ENCODE data around the gene RHCG.
"Not testable (repeated sequence)": the region's sequence is repeated elsewhere in the genome, so short reads cannot be mapped to it uniquely, and the experiment has no call there.

The RHCG gene

GRCh38 chr15:89475661-89476060 is 20.7 kb downstream of the RHCG start:
- peaks cover 75% of the 10 kb centered on the region for H3K27me3 ChIP-seq (ENCODE audit: control insufficient read depth, insufficient read depth, low read length)
- H3K9me3 ChIP-seq (ENCODE audit: control insufficient read depth, insufficient read depth, low read depth, low read length): no peaks in the 10 kb centered on the region
- H3K36me3 ChIP-seq (ENCODE audit: control insufficient read depth, insufficient read depth, low read length): no peaks in the 10 kb centered on the region
- H3K27ac ChIP-seq (ENCODE audit: low read depth, low read length): no peak overlapping the region
- H3K4me3 ChIP-seq (ENCODE audit: low read depth, low read length): no peak overlapping the region
- H3K4me1 ChIP-seq (ENCODE audit: control insufficient read depth, insufficient read depth, low read length): peaks cover 5% of the 10 kb centered on the region
- H3K9ac ChIP-seq (ENCODE audit: low read length): no peak overlapping the region

DNA sequence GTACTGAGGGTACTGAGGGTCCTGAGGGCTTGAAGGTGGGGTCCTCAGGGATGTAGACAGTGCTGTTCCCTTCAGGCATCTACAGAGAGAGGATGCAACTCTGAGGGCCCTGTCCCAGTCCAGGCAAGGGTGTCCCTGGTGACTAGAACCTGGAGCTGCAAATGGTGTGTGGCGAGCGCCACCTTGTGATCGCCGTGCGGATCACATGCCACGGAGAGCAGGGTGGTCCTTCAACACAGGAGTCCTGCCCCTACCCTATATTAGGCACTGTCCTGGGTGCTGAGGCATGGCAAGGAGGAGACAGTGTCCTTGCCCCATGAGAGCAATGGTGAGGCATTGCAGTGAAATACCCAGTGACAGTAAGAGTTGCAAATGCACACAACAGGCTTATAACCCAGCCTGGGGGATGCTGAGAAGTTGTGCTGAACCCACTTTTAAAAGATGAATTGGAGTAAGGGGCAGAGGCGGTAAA is 23.6 kb downstream of the RHCG start:
- H3K27me3 ChIP-seq (ENCODE audit: control insufficient read depth, insufficient read depth, low read length): peaks cover 47% of the 10 kb centered on the region
- H3K4me1 ChIP-seq (ENCODE audit: control insufficient read depth, insufficient read depth, low read length): peaks cover 25% of the 10 kb centered on the region
- no peak overlapping the region for H3K4me3 ChIP-seq (ENCODE audit: low read depth, low read length)
- no peak overlapping the region for H3K9ac ChIP-seq (ENCODE audit: low read length)
- no peak overlapping the region for H3K27ac ChIP-seq (ENCODE audit: low read depth, low read length)
- no peaks in the 10 kb centered on the region for H3K9me3 ChIP-seq (ENCODE audit: control insufficient read depth, insufficient read depth, low read depth, low read length)
- no peaks in the 10 kb centered on the region for H3K36me3 ChIP-seq (ENCODE audit: control insufficient read depth, insufficient read depth, low read length)

DNA sequence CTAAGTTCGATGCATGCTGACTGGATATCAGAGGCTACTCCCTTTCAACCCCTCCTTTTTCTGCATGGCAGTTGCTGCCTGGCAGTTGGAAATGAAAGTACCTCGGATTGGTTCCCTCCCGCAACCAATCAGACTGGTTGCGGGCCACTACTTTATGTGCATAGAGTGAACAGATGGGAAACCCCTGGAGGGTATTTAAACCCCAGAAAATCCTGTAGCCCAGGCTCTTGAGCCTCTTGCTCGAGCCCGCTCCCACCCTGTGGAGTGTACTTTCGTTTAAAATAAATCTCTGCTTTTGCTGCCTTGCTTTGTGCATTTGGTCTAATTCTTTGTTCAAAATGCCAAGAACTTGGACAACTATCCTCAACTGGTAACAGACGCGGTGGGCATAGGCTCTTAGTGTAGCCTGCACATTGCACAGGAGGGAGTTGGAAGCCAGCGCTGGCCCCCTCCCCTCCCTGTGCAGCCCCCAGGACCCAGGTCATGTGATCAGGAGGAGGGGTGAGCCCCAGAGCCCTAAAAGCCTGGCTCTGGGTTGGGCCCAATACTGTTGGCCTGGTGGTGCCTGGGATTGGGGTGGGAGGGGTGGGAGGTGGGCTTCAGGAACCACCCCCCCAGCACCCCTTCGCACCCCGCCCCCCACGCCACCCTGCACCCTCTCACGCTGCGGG is 26.8 kb downstream of the RHCG start:
- Histone ChIP-seq H3K27ac (ENCODE audit: low read depth, low read length) (peak overlapping the region; percentile 60; the same call in 1 of the 2 replicates), H3K9me3 (ENCODE audit: control insufficient read depth, insufficient read depth, low read depth, low read length) (no peaks in the 10 kb centered on the region), H3K27me3 (ENCODE audit: control insufficient read depth, insufficient read depth, low read length) (peaks cover 17% of the 10 kb centered on the region; the same call in 1 of the 2 replicates), H3K4me3 (ENCODE audit: low read depth, low read length) (peak overlapping the region; percentile 23; the same call in 1 of the 2 replicates), H3K36me3 (ENCODE audit: control insufficient read depth, insufficient read depth, low read length) (no peaks in the 10 kb centered on the region), H3K9ac (ENCODE audit: low read length) (peak overlapping the region; percentile 13), H3K4me1 (ENCODE audit: control insufficient read depth, insufficient read depth, low read length) (peaks cover 25% of the 10 kb centered on the region)

DNA sequence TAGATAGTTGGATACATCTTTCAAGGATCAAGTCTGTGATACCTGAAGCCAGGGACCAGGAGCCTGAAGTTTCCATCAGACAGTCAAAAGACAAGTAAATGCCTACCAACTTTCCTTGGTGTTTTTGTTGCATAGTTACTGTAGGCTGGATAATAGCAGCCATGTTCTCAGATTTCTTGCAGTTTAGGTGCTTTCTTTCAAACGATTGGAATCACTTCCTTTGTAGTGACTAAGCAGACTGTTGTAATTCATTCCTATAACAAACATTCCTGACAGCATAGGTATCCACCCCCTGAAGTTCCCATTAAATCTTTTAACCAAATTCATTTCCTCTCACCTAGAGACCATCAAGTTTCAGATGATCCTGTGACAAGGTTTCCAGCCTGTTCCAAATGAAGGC is 27.6 kb downstream of the RHCG start:
- not testable (repeated sequence) for H3K27me3 ChIP-seq (ENCODE audit: control insufficient read depth, insufficient read depth, low read length); H3K36me3 ChIP-seq (ENCODE audit: control insufficient read depth, insufficient read depth, low read length); H3K9me3 ChIP-seq (ENCODE audit: control insufficient read depth, insufficient read depth, low read depth, low read length)
- H3K27ac ChIP-seq (ENCODE audit: low read depth, low read length): peak overlapping the region; percentile 60; the same call in 1 of the 2 replicates
- H3K4me1 ChIP-seq (ENCODE audit: control insufficient read depth, insufficient read depth, low read length): peaks cover 25% of the 10 kb centered on the region
- H3K9ac ChIP-seq (ENCODE audit: low read length): peak overlapping the region; percentile 13
- peak overlapping the region; percentile 23; the same call in 1 of the 2 replicates for H3K4me3 ChIP-seq (ENCODE audit: low read depth, low read length)

GRCh38 chr15:89463113-89463512 is 33.3 kb downstream of the RHCG start:
- no peak overlapping the region for H3K9ac ChIP-seq (ENCODE audit: low read length)
- peaks cover 11% of the 10 kb centered on the region for H3K4me1 ChIP-seq (ENCODE audit: control insufficient read depth, insufficient read depth, low read length)
- H3K4me3 ChIP-seq (ENCODE audit: low read depth, low read length): no peak overlapping the region

GRCh38 chr15:89462198-89462912 is 34.0 kb downstream of the RHCG start:
- Histone ChIP-seq H3K9me3 (ENCODE audit: control insufficient read depth, insufficient read depth, low read depth, low read length) (no peaks in the 10 kb centered on the region), H3K4me3 (ENCODE audit: low read depth, low read length) (no peak overlapping the region), H3K36me3 (ENCODE audit: control insufficient read depth, insufficient read depth, low read length) (no peaks in the 10 kb centered on the region), H3K27me3 (ENCODE audit: control insufficient read depth, insufficient read depth, low read length) (peaks cover 54% of the 10 kb centered on the region), H3K4me1 (ENCODE audit: control insufficient read depth, insufficient read depth, low read length) (peaks cover 11% of the 10 kb centered on the region), H3K9ac (ENCODE audit: low read length) (no peak overlapping the region), H3K27ac (ENCODE audit: low read depth, low read length) (no peak overlapping the region)

More at GRCh38 chr15:89463113-89463512, 33.3 kb downstream of the RHCG start:
- Histone ChIP-seq H3K36me3 (ENCODE audit: control insufficient read depth, insufficient read depth, low read length) (no peaks in the 10 kb centered on the region), H3K27me3 (ENCODE audit: control insufficient read depth, insufficient read depth, low read length) (peaks cover 47% of the 10 kb centered on the region), H3K9me3 (ENCODE audit: control insufficient read depth, insufficient read depth, low read depth, low read length) (no peaks in the 10 kb centered on the region), H3K27ac (ENCODE audit: low read depth, low read length) (no peak overlapping the region)

DNA sequence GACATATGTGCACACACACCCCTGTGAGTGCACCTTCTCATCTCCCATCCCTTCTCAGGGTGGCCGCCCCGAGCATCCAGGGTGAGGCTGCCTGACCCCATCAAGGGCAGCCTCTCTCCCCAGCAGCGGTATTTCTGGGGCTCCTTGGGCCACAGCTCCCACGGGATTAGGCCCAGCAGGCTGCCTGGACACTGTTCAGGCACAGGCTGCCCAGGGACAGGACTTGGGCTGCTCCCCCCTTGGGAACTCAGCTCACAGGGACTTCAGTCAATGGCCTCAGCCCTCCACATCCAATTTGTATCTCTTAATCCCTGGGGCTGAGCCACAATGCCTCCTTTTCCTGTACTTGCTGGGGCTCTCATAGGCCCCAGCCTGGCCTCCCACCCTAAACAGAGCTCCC is 35.0 kb downstream of the RHCG start:
- Histone ChIP-seq H3K4me3 (ENCODE audit: low read depth, low read length) (no peak overlapping the region), H3K9me3 (ENCODE audit: control insufficient read depth, insufficient read depth, low read depth, low read length) (no peaks in the 10 kb centered on the region), H3K4me1 (ENCODE audit: control insufficient read depth, insufficient read depth, low read length) (peaks cover 11% of the 10 kb centered on the region), H3K36me3 (ENCODE audit: control insufficient read depth, insufficient read depth, low read length) (no peaks in the 10 kb centered on the region), H3K27me3 (ENCODE audit: control insufficient read depth, insufficient read depth, low read length) (peaks cover 56% of the 10 kb centered on the region), H3K27ac (ENCODE audit: low read depth, low read length) (no peak overlapping the region), H3K9ac (ENCODE audit: low read length) (no peak overlapping the region)

DNA sequence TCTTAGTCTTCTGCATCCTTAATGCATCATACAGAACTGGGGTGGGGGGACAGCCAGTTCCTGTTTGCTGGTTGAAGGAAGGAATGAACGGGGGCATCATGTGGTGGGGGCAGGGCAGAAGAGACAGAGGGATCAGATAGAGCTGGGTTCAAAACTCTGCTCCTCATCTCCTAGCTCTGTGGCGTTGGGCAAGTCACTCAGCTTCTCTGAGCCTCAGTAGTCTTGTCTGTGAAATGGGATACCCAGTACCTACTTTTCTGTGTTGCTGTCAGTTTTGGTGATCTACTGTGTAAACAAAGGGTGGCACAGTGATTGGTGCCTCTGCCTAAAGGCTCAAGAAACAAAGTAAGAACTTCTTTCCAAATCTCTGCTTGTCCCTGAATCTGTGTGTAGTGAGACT is 36.3 kb downstream of the RHCG start:
- no peak overlapping the region for H3K4me3 ChIP-seq (ENCODE audit: low read depth, low read length)
- H3K27me3 ChIP-seq (ENCODE audit: control insufficient read depth, insufficient read depth, low read length): peaks cover 64% of the 10 kb centered on the region
- no peak overlapping the region for H3K27ac ChIP-seq (ENCODE audit: low read depth, low read length)

GRCh38 chr15:89459271-89460038 is 36.9 kb downstream of the RHCG start:
- Histone ChIP-seq H3K4me3 (ENCODE audit: low read depth, low read length) (no peak overlapping the region), H3K27me3 (ENCODE audit: control insufficient read depth, insufficient read depth, low read length) (peaks cover 68% of the 10 kb centered on the region), H3K9ac (ENCODE audit: low read length) (no peak overlapping the region), H3K27ac (ENCODE audit: low read depth, low read length) (no peak overlapping the region), H3K9me3 (ENCODE audit: control insufficient read depth, insufficient read depth, low read depth, low read length) (no peaks in the 10 kb centered on the region), H3K36me3 (ENCODE audit: control insufficient read depth, insufficient read depth, low read length) (no peaks in the 10 kb centered on the region), H3K4me1 (ENCODE audit: control insufficient read depth, insufficient read depth, low read length) (peaks cover 11% of the 10 kb centered on the region)

More for the DNA sequence above, 36.3 kb downstream of the RHCG start:
- H3K9ac ChIP-seq (ENCODE audit: low read length): no peak overlapping the region
- peaks cover 11% of the 10 kb centered on the region for H3K4me1 ChIP-seq (ENCODE audit: control insufficient read depth, insufficient read depth, low read length)
- H3K9me3 ChIP-seq (ENCODE audit: control insufficient read depth, insufficient read depth, low read depth, low read length): no peaks in the 10 kb centered on the region
- no peaks in the 10 kb centered on the region for H3K36me3 ChIP-seq (ENCODE audit: control insufficient read depth, insufficient read depth, low read length)

- Histone ChIP-seq H3K36me3 (ENCODE audit: control insufficient read depth, insufficient read depth, low read length) (no peaks in the 10 kb centered on the region), H3K27ac (ENCODE audit: low read depth, low read length) (no peak overlapping the region), H3K4me3 (ENCODE audit: low read depth, low read length) (no peak overlapping the region), H3K9ac (ENCODE audit: low read length) (no peak overlapping the region), H3K4me1 (ENCODE audit: control insufficient read depth, insufficient read depth, low read length) (peaks cover 11% of the 10 kb centered on the region), H3K27me3 (ENCODE audit: control insufficient read depth, insufficient read depth, low read length) (peaks cover 68% of the 10 kb centered on the region), H3K9me3 (ENCODE audit: control insufficient read depth, insufficient read depth, low read depth, low read length) (no peaks in the 10 kb centered on the region)
These were observed 37.9 kb downstream of the RHCG start for GRCh38 chr15:89458440-89458839.

Measured in HUES6 (cell line).